ENCODE measurements around the gene LYVE1.
A peak's percentile ranks its signal among the peaks of the same experiment; 100 is the strongest.

The LYVE1 gene

GRCh38 chr11:10511181-10511621, 57.3 kb downstream of the LYVE1 start:
- TF ChIP-seq TCF12 (IDR thresholded peaks at IDR 0.05; ENCODE audit: low read depth) = no peak
- no peak for TF ChIP-seq FOXM1 (IDR thresholded peaks at IDR 0.05; ENCODE audit: borderline replicate concordance, low read depth)
- TF ChIP-seq RAD21 (IDR thresholded peaks at IDR 0.05; ENCODE audit: low read depth) = peak; percentile 29
- TF ChIP-seq CEBPB (IDR thresholded peaks at IDR 0.05) = no peak

Data from Ishikawa (cell line).